K562 (cell line): Measurements from ENCODE around the gene MATR3. TPM values are rescaled to one million over a fixed set of nuclear protein-coding genes. Genes with fewer than 3 reads are reported as not detected.

ENCODE experiments used
- ARID1B ChIP-seq: fragments of 450-650 bp; IDR thresholded peaks from 2 replicates; pipeline ENCODE4 v1.6.1; 2016; ENCODE audit warnings: antibody characterized with exemption, mild to moderate bottlenecking, inconsistent platforms
- BCOR ChIP-seq: fragments of 450-650 bp; IDR thresholded peaks from 2 replicates; pipeline ENCODE4 v1.6.1; 2016
- CHD1 ChIP-seq: fragments of 200-600 bp; sonication (generic); IDR thresholded peaks from one replicate; pipeline ENCODE4 v1.6.1; 2012; ENCODE audit warnings: mild to moderate bottlenecking, moderate library complexity, low read length, inconsistent platforms
- CREB1 ChIP-seq, 2 experiments: sonication (generic) in 1 of 2; formaldehyde crosslinking in 1 of 2; IDR thresholded peaks; 2 replicates each; pipeline versions ENCODE4 v1.6.1 to v1.8.0; 2012 to 2022; ENCODE audit warnings: inconsistent platforms in 1 of 2, mild to moderate bottlenecking in 1 of 2, missing genetic modification reagents in 1 of 2, moderate library complexity in 1 of 2
- FOXM1 ChIP-seq, 2 experiments: fragments of 450-650 bp in 1 of 2; sonication (generic) in 1 of 2; formaldehyde crosslinking in 1 of 2; IDR thresholded peaks; 2 replicates each; pipeline versions ENCODE4 v1.6.1 to v1.9.0; 2017 to 2022; ENCODE audit warnings: low read depth in 2 of 2, mild to moderate bottlenecking in 2 of 2, missing genetic modification reagents in 1 of 2, moderate library complexity in 1 of 2
- GTF2A2 ChIP-seq: IDR thresholded peaks from 2 replicates; pipeline ENCODE4 v1.6.1; 2016; ENCODE audit warnings: mild to moderate bottlenecking, missing genetic modification characterization, missing compliant biosample characterization
- GTF2B ChIP-seq: IDR thresholded peaks from 2 replicates; pipeline ENCODE4 v1.6.1; 2011; ENCODE audit not compliant: insufficient read length; ENCODE audit errors: extremely low read depth
- HNRNPH1 ChIP-seq: fragments of 200-400 bp; formaldehyde crosslinking; optimal IDR thresholded peaks from 2 replicates; pipeline ENCODE3; 2017; ENCODE audit warnings: low read depth, mild to moderate bottlenecking, low read length, moderate library complexity
- KHSRP ChIP-seq: fragments of 450-650 bp; IDR thresholded peaks from 2 replicates; pipeline ENCODE4 v1.6.1; 2017
- MTA3 ChIP-seq: fragments of 450-650 bp; formaldehyde crosslinking; IDR thresholded peaks from 2 replicates; pipeline ENCODE4 v1.6.1; 2017; ENCODE audit warnings: mild to moderate bottlenecking, borderline replicate concordance
- MYC ChIP-seq, 2 experiments: fragments of 250-450 bp in 1 of 2; sonication (Bioruptor Pico) in 1 of 2; IDR thresholded peaks; 2 replicates each; pipeline versions ENCODE4 v1.5.1 to v1.6.1; 2012 to 2021; ENCODE audit warnings: low read depth in 2 of 2, borderline replicate concordance in 1 of 2, improper control_type of control experiment in 1 of 2, low read length in 1 of 2, mild to moderate bottlenecking in 1 of 2, moderate library complexity in 1 of 2
- NFIC ChIP-seq: fragments of 450-650 bp; IDR thresholded peaks from 2 replicates; pipeline ENCODE4 v1.6.1; 2017; ENCODE audit warnings: mild to moderate bottlenecking, inconsistent platforms
- PKNOX1 ChIP-seq: fragments of 450-650 bp; IDR thresholded peaks from 2 replicates; pipeline ENCODE4 v1.6.1; 2016
- PPARD ChIP-seq: fragments of 250-450 bp; sonication (Bioruptor Pico); IDR thresholded peaks from 2 replicates; pipeline ENCODE4 v1.8.0; 2022; ENCODE audit warnings: inconsistent platforms, mild to moderate bottlenecking, moderate library complexity
- SREBF2 ChIP-seq: sonication (generic); formaldehyde crosslinking; IDR thresholded peaks from 2 replicates; pipeline ENCODE4 v1.4.0; 2020; ENCODE audit warnings: mild to moderate bottlenecking, missing genetic modification reagents
- STAT6 ChIP-seq: sonication (generic); formaldehyde crosslinking; IDR thresholded peaks from 2 replicates; pipeline ENCODE4 v1.8.1; 2023; ENCODE audit warnings: mild to moderate bottlenecking, missing genetic modification reagents
- TBL1XR1 ChIP-seq, 2 experiments: IDR thresholded peaks; 2 replicates each; pipeline ENCODE4 v1.6.1; 2012; ENCODE audit warnings: improper control_type of control experiment in 2 of 2, low read length in 2 of 2, mild to moderate bottlenecking in 1 of 2
- USF2 ChIP-seq: sonication (generic); formaldehyde crosslinking; IDR thresholded peaks from 2 replicates; pipeline ENCODE4 v1.5.0; 2020; ENCODE audit warnings: missing genetic modification reagents
- ZBTB8A ChIP-seq: fragments of 450-650 bp; IDR thresholded peaks from 2 replicates; pipeline ENCODE4 v1.6.1; 2018; ENCODE audit warnings: mild to moderate bottlenecking, moderate library complexity; ENCODE audit not compliant: partially characterized antibody
- ZKSCAN3 ChIP-seq: fragments of 250-450 bp; sonication (Bioruptor Pico); IDR thresholded peaks from 2 replicates; pipeline ENCODE4 v1.4.0; 2020
- ZNF133 ChIP-seq: fragments of 250-450 bp; sonication (Bioruptor Pico); IDR thresholded peaks from 2 replicates; pipeline ENCODE4 v1.4.0; 2020; ENCODE audit warnings: mild to moderate bottlenecking
- polyA plus RNA-seq, 8 experiments: library from polyadenylated mRNA; depleted of rRNA in 4 of 8; stranded (reverse) in 5 of 8; unstranded in 3 of 8; fragments of >200 nt; fragmentation: Nextera tagmentation in 2 of 8; fragmentation: Illumina TruSeq in 1 of 8; extraction: Ambion mirVana in 2 of 8; extraction: Trizol in 1 of 8; gene quantifications; 2 replicates each; pipeline versions ENCODE4 v1.2.1 to v1.2.3, GENCODE V29; 2011 to 2014; ENCODE audit warnings: inconsistent platforms in 1 of 8, missing spikeins in 1 of 8
- total RNA-seq, 7 experiments: library from RNA; depleted of rRNA in 6 of 7; stranded (reverse); fragments of >200 nt in 6 of 7; fragmentation: Illumina TruSeq in 2 of 7; extraction: Trizol in 2 of 7; gene quantifications; 2 replicates each; pipeline versions ENCODE4 v1.2.1 to v1.2.3, GENCODE V29; 2011 to 2021; ENCODE audit warnings: low replicate concordance in 1 of 7

MATR3 gene
- total and polyA plus RNA-seq, 9 of the 15 experiments (the other 6 are each of a cell fraction or from before 2014, with no cell fraction given) = 150 to 425 (median 263) TPM

GRCh38 chr5:139273572-139274289 is 19.8 kb upstream of the MATR3 start (continued):
- TF ChIP-seq PPARD (CRISPR knock-in tag) (no peak), BCOR (peak; percentile 43), GTF2A2 (tag) (no peak), KHSRP (no peak), CREB1 (IDR thresholded peaks at IDR 0.05) (peak; percentile 28; the same call in 1 of the 2 replicates), CREB1 (CRISPR knock-in tag; IDR thresholded peaks at IDR 0.05) (no peak; the same call in 1 of the 2 replicates), HNRNPH1 (no peak), NFIC (no peak), FOXM1 (IDR thresholded peaks at IDR 0.05; ENCODE audit: low read depth) (no peak), FOXM1 (CRISPR knock-in tag; IDR thresholded peaks at IDR 0.05; ENCODE audit: low read depth) (no peak), ZBTB8A (no peak), MTA3 (peak; percentile 75; the same call in 1 of the 2 replicates), PKNOX1 (peak; percentile 81), SREBF2 (CRISPR knock-in tag) (no peak), USF2 (peak; percentile 55), ZKSCAN3 (no peak), MYC (IDR thresholded peaks at IDR 0.05; ENCODE audit: low read depth, low read length) (peak; percentile 99), MYC (CRISPR knock-in tag; IDR thresholded peaks at IDR 0.05; ENCODE audit: borderline replicate concordance, low read depth) (peak; percentile 63; the same call in 1 of the 2 replicates), STAT6 (CRISPR knock-in tag) (no peak), ZNF133 (CRISPR knock-in tag) (no peak), TBL1XR1 (IDR thresholded peaks at IDR 0.05; ENCODE audit: low read length in 2 of 2) (no peak; a peak in 1 of 4 replicates), GTF2B (peak; percentile 42), CHD1 (no peak), ARID1B (peak; percentile 1; the same call in 1 of the 2 replicates)
